Measurements from ENCODE around the gene RASGRP4.

The RASGRP4 gene

DNA sequence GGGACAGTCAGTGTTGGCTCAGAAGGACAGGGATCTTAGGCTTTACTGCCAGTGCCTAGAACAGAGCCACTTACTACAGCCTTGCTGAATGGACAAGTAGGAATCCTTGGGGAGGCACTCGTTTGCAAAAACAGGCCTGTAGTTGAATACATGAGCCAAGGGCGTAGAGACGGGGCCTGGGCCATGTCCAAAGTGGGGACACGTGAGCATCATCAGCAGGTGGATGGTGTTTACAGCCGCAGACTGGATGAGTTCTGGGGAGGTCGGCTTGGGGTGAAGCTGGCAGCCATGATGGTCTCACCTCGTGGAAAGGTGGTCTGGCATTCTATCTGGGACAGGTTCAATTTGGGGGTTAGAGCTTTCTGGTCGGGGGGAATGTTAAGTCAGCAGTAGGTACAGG is 25.0 kb upstream of the RASGRP4 start (continued):
- TF ChIP-seq, protein P1, sequence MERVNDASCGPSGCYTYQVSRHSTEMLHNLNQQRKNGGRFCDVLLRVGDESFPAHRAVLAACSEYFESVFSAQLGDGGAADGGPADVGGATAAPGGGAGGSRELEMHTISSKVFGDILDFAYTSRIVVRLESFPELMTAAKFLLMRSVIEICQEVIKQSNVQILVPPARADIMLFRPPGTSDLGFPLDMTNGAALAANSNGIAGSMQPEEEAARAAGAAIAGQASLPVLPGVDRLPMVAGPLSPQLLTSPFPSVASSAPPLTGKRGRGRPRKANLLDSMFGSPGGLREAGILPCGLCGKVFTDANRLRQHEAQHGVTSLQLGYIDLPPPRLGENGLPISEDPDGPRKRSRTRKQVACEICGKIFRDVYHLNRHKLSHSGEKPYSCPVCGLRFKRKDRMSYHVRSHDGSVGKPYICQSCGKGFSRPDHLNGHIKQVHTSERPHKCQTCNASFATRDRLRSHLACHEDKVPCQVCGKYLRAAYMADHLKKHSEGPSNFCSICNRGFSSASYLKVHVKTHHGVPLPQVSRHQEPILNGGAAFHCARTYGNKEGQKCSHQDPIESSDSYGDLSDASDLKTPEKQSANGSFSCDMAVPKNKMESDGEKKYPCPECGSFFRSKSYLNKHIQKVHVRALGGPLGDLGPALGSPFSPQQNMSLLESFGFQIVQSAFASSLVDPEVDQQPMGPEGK (CRISPR knock-in tag; IDR thresholded peaks at IDR 0.05; ENCODE audit: borderline replicate concordance) = no peak
- TF ChIP-seq BACH2 (CRISPR knock-in tag; IDR thresholded peaks at IDR 0.05; ENCODE audit: borderline replicate concordance) (no peak), TOX (CRISPR knock-in tag; IDR thresholded peaks at IDR 0.05; ENCODE audit: borderline replicate concordance) (no peak), ZFP30 (CRISPR knock-in tag; IDR thresholded peaks at IDR 0.05) (no peak), ZFP3 (CRISPR knock-in tag; IDR thresholded peaks at IDR 0.05) (no peak), ZNF70 (CRISPR knock-in tag; IDR thresholded peaks at IDR 0.05) (no peak), ZNF565 (CRISPR knock-in tag; conservative IDR thresholded peaks at IDR 0.05; ENCODE audit: low read depth) (no peak), ISL1 (CRISPR knock-in tag; IDR thresholded peaks at IDR 0.05) (no peak), ARNTL (CRISPR knock-in tag; IDR thresholded peaks at IDR 0.05; ENCODE audit: borderline replicate concordance, low read depth) (no peak), OSR1 (CRISPR knock-in tag; IDR thresholded peaks at IDR 0.05) (no peak)
- TF ChIP-seq, protein P2, sequence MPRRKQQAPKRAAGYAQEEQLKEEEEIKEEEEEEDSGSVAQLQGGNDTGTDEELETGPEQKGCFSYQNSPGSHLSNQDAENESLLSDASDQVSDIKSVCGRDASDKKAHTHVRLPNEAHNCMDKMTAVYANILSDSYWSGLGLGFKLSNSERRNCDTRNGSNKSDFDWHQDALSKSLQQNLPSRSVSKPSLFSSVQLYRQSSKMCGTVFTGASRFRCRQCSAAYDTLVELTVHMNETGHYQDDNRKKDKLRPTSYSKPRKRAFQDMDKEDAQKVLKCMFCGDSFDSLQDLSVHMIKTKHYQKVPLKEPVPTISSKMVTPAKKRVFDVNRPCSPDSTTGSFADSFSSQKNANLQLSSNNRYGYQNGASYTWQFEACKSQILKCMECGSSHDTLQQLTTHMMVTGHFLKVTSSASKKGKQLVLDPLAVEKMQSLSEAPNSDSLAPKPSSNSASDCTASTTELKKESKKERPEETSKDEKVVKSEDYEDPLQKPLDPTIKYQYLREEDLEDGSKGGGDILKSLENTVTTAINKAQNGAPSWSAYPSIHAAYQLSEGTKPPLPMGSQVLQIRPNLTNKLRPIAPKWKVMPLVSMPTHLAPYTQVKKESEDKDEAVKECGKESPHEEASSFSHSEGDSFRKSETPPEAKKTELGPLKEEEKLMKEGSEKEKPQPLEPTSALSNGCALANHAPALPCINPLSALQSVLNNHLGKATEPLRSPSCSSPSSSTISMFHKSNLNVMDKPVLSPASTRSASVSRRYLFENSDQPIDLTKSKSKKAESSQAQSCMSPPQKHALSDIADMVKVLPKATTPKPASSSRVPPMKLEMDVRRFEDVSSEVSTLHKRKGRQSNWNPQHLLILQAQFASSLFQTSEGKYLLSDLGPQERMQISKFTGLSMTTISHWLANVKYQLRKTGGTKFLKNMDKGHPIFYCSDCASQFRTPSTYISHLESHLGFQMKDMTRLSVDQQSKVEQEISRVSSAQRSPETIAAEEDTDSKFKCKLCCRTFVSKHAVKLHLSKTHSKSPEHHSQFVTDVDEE (CRISPR knock-in tag; IDR thresholded peaks at IDR 0.05) = no peak

DNA sequence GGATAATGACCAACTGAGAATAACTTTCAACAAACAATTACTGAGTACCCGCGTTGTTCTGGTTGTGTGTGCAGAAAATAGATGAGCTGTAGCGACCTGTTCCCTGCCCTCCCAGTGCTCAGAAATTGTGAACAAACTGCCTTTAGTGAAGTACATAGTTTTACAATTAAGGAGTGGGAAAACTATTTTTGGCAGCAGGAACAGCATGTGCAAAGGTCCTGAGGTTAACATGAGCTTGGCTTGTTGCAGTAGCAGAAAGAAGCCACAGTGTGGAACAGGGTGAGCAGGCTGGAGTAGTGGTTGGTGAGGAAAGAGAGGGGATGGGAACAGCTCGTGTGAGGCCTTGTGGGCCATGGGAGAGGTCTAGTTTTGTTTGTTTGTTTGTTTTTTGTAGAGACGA is 23.5 kb upstream of the RASGRP4 start:
- no peak for ATAC-seq
- TF ChIP-seq CSDC2 (CRISPR knock-in tag; IDR thresholded peaks at IDR 0.05) = no peak
- no peak for TF ChIP-seq ZC3H10 (CRISPR knock-in tag; IDR thresholded peaks at IDR 0.05)
- TF ChIP-seq, protein P3, sequence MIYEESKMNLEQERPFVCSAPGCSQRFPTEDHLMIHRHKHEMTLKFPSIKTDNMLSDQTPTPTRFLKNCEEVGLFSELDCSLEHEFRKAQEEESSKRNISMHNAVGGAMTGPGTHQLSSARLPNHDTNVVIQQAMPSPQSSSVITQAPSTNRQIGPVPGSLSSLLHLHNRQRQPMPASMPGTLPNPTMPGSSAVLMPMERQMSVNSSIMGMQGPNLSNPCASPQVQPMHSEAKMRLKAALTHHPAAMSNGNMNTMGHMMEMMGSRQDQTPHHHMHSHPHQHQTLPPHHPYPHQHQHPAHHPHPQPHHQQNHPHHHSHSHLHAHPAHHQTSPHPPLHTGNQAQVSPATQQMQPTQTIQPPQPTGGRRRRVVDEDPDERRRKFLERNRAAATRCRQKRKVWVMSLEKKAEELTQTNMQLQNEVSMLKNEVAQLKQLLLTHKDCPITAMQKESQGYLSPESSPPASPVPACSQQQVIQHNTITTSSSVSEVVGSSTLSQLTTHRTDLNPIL (CRISPR knock-in tag; IDR thresholded peaks at IDR 0.05; ENCODE audit: low read depth) = no peak
- TF ChIP-seq, protein P2 (CRISPR knock-in tag; IDR thresholded peaks at IDR 0.05) = no peak
- no peak for TF ChIP-seq GLIS3 (CRISPR knock-in tag; IDR thresholded peaks at IDR 0.05)
- no peak for TF ChIP-seq SNAI2 (CRISPR knock-in tag; IDR thresholded peaks at IDR 0.05)

DNA sequence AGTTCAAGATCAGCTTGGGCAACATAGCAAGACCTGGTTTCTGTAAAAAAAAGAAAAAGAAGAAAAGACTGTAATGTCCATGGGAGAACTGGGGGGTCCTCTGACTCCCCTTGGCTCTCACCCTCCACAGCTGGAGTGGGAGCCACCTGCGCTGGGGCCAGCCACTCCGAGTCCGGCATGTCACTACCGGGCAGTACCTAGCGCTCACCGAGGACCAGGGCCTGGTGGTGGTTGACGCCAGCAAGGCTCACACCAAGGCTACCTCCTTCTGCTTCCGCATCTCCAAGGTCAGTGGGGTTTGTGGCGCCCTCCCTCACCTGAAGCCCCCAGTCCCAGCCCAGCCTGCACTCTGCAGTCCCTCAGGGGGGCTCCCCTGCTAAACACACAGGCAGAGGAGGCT is 22.2 kb upstream of the RASGRP4 start:
- no peak for TF ChIP-seq ZNF8 (CRISPR knock-in tag; IDR thresholded peaks at IDR 0.05)
- TF ChIP-seq ZNF565 (CRISPR knock-in tag; conservative IDR thresholded peaks at IDR 0.05; ENCODE audit: low read depth) = no peak
- TF ChIP-seq, protein P1 (CRISPR knock-in tag; IDR thresholded peaks at IDR 0.05; ENCODE audit: borderline replicate concordance) = no peak

DNA sequence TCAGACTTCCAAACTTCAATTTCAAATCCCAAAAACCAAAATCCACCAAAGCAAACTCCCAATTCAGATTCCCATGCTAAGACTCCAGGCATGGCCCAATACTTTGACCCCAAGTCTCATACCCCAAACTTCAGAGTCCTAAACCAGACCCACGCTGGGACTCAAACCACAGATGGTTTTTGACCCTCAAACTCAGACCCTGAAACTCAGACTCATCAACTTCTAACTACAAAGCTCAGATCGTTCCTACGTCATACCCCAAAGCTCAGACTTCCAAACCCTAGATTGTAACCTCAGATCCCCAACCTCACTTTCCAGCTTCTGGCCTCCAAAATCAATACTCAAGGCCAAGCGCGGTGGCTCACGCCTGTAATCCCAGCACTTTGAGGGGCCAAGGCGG is 19.3 kb upstream of the RASGRP4 start:
- no peak for ATAC-seq
- TF ChIP-seq SNAI2 (CRISPR knock-in tag; IDR thresholded peaks at IDR 0.05) (no peak), PPARA (CRISPR knock-in tag; IDR thresholded peaks at IDR 0.05; ENCODE audit: borderline replicate concordance) (no peak), ESRRG (CRISPR knock-in tag; IDR thresholded peaks at IDR 0.05) (no peak), GLIS3 (CRISPR knock-in tag; IDR thresholded peaks at IDR 0.05) (no peak), RARB (CRISPR knock-in tag; IDR thresholded peaks at IDR 0.05) (no peak)
- TF ChIP-seq, protein P4, sequence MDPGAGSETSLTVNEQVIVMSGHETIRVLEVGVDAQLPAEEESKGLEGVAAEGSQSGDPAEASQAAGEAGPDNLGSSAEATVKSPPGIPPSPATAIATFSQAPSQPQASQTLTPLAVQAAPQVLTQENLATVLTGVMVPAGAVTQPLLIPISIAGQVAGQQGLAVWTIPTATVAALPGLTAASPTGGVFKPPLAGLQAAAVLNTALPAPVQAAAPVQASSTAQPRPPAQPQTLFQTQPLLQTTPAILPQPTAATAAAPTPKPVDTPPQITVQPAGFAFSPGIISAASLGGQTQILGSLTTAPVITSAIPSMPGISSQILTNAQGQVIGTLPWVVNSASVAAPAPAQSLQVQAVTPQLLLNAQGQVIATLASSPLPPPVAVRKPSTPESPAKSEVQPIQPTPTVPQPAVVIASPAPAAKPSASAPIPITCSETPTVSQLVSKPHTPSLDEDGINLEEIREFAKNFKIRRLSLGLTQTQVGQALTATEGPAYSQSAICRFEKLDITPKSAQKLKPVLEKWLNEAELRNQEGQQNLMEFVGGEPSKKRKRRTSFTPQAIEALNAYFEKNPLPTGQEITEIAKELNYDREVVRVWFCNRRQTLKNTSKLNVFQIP (CRISPR knock-in tag; IDR thresholded peaks at IDR 0.05; ENCODE audit: borderline replicate concordance, low read depth) = no peak
- TF ChIP-seq, protein P2 (CRISPR knock-in tag; IDR thresholded peaks at IDR 0.05) = no peak

More for the DNA sequence above, 22.2 kb upstream of the RASGRP4 start:
- ATAC-seq = no peak
